Measurements from ENCODE around the gene POU3F3.

DNA sequence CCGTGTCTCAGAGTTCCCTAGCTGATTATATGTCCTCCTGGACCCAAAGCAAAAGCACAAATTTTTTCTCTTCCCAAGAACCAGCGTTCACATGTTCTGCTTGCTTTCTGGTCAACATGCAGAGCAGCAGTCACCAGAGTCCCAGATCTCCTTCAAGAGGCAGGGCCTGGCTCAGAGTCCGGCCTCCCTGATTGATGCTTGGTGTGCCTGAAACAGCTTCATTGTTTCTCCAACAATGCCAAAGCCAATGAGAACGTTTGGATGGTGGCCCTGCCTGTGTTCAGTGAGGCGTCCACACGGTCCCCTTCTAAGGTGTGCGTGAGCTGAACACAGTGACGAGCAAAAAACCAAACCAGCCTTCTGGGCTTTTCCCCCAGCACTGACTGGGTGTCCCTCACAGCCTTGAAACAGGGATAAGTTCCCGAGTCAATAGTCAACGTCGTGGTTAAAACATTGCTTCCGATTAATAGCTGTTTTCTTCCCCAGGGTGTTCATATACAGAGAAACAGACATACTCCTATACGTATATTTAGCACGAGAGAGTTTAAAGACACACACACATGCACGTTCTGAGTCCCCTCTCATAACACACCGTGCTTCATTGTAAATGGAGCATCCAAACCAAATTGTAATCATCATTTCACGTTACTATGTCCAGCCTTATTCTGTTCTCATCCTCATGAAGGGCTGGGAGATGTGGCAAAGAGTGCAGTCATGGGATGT lies 19.3 kb upstream of the POU3F3 start:
- TF ChIP-seq, protein P1, sequence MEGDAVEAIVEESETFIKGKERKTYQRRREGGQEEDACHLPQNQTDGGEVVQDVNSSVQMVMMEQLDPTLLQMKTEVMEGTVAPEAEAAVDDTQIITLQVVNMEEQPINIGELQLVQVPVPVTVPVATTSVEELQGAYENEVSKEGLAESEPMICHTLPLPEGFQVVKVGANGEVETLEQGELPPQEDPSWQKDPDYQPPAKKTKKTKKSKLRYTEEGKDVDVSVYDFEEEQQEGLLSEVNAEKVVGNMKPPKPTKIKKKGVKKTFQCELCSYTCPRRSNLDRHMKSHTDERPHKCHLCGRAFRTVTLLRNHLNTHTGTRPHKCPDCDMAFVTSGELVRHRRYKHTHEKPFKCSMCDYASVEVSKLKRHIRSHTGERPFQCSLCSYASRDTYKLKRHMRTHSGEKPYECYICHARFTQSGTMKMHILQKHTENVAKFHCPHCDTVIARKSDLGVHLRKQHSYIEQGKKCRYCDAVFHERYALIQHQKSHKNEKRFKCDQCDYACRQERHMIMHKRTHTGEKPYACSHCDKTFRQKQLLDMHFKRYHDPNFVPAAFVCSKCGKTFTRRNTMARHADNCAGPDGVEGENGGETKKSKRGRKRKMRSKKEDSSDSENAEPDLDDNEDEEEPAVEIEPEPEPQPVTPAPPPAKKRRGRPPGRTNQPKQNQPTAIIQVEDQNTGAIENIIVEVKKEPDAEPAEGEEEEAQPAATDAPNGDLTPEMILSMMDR (conservative IDR thresholded peaks at IDR 0.05; ENCODE audit: low read length): no peak
- no peak for TF ChIP-seq EZH2phosphoT487 (IDR thresholded peaks at IDR 0.05; ENCODE audit: borderline replicate concordance)
